B cell (primary cell): ENCODE data around the gene ERICH3. TPM values are rescaled to one million over a fixed set of nuclear protein-coding genes. Genes with fewer than 3 reads are reported as not detected.

Experiments
- ATAC-seq: fragments of 200-7000 bp; cut with Tn5 transposase; one replicate; pipeline ENCODE4 v1.10.0; 2021; ENCODE audit warnings: low read depth, mild to moderate bottlenecking, moderate number of reproducible peaks, moderate library complexity
- CTCF ChIA-PET: fragments of 350-600 bp; sonication (Branson Sonifier 250); formaldehyde crosslinking; loops from one replicate; lab custom pipeline; 2021; ENCODE audit warnings: antibody characterized with exemption, inconsistent platforms; lab: Charles Lee
- POLR2A ChIA-PET: fragments of 350-600 bp; sonication (Branson Sonifier 250); formaldehyde crosslinking; loops from one replicate; lab custom pipeline; 2021; ENCODE audit warnings: antibody characterized with exemption; lab: Charles Lee
- DNase-seq: peaks from one replicate; pipeline ENCODE4 v3.0.0; 2013
- H2AFZ ChIP-seq: 2 replicates; pipeline ENCODE4 v1.6.1; 2012; ENCODE audit warnings: mild to moderate bottlenecking, low read depth, low read length; ENCODE audit not compliant: insufficient read depth, poor library complexity, severe bottlenecking
- H3K27ac ChIP-seq, 2 donors: 1 replicate in 1 of 2; 2 replicates in 1 of 2; pipeline ENCODE4 v1.5.1; 2012 to 2013; ENCODE audit warnings: low read length in 2 of 2, mild to moderate bottlenecking in 2 of 2, moderate library complexity in 1 of 2
- H3K27me3 ChIP-seq, 4 experiments: fragments of 200-600 bp in 1 of 4; sonication (generic) in 1 of 4; replicated peaks in 1 of 4; 1 replicate in 2 of 4; 2 replicates in 2 of 4; pipeline versions ENCODE4 v1.6.1 to v1.7.0; 2013 to 2016; ENCODE audit warnings: low read length in 3 of 4, mild to moderate bottlenecking in 2 of 4, mixed read lengths in 1 of 4, moderate library complexity in 1 of 4; ENCODE audit not compliant: insufficient read depth in 4 of 4, control insufficient read depth in 3 of 4; ENCODE audit errors: control extremely low read depth in 1 of 4
- H3K36me3 ChIP-seq, 2 experiments: replicated peaks in 1 of 2; 1 replicate in 1 of 2; 2 replicates in 1 of 2; pipeline versions ENCODE4 v1.6.1 to v1.7.1; 2013; ENCODE audit warnings: low read length in 1 of 2; ENCODE audit not compliant: insufficient read depth in 2 of 2, control insufficient read depth in 1 of 2; ENCODE audit errors: control extremely low read depth in 1 of 2, extremely low read depth in 1 of 2
- H3K4me1 ChIP-seq, 2 donors: fragments of 200-600 bp in 1 of 2; sonication (generic) in 1 of 2; 1 replicate in 1 of 2; 2 replicates in 1 of 2; pipeline versions ENCODE4 v1.5.1 to v1.6.1; 2013 to 2017; ENCODE audit warnings: low read length in 2 of 2; ENCODE audit not compliant: control insufficient read depth in 2 of 2, insufficient read depth in 2 of 2
- H3K4me2 ChIP-seq: replicated peaks from 2 replicates; pipeline ENCODE3; 2012; ENCODE audit warnings: mild to moderate bottlenecking, low read depth, low read length; ENCODE audit not compliant: poor library complexity, severe bottlenecking
- H3K4me3 ChIP-seq, 5 experiments: fragments of 200-600 bp in 1 of 5; sonication (generic) in 1 of 5; 1 replicate in 3 of 5; 2 replicates in 2 of 5; pipeline versions ENCODE4 v1.5.1 to v1.7.0; 2011 to 2016; ENCODE audit warnings: low read length in 4 of 5, mild to moderate bottlenecking in 4 of 5, low read depth in 2 of 5, control low read depth in 1 of 5, moderate library complexity in 1 of 5; ENCODE audit not compliant: insufficient read depth in 1 of 5; ENCODE audit errors: control extremely low read depth in 1 of 5, extremely low read depth in 1 of 5
- H3K79me2 ChIP-seq: fragments of 200-600 bp; sonication (generic); one replicate; pipeline ENCODE4 v1.6.0; 2016; ENCODE audit warnings: low read length; ENCODE audit not compliant: control insufficient read depth, insufficient read depth
- H3K9ac ChIP-seq: fragments of 200-600 bp; sonication (generic); 2 replicates; pipeline ENCODE4 v1.6.1; 2017; ENCODE audit warnings: mild to moderate bottlenecking, low read length, moderate library complexity
- H3K9me3 ChIP-seq, 3 donors: one replicate each; pipeline versions ENCODE4 v1.6.1 to v1.7.1; 2013; ENCODE audit warnings: low read length in 2 of 3; ENCODE audit not compliant: control insufficient read depth in 2 of 3, insufficient read depth in 1 of 3; ENCODE audit errors: control extremely low read depth in 1 of 3
- H4K20me1 ChIP-seq: 2 replicates; pipeline ENCODE4 v1.6.0; 2012; ENCODE audit warnings: mild to moderate bottlenecking, low read length; ENCODE audit not compliant: insufficient read depth, control insufficient read depth, poor library complexity, severe bottlenecking
- H3K27ac Mint-ChIP-seq: one replicate; pipeline ENCODE4 v1.8.0; 2021; ENCODE audit warnings: mixed read lengths
- H3K27me3 Mint-ChIP-seq: one replicate; pipeline ENCODE4 v1.8.0; 2021; ENCODE audit warnings: mixed read lengths
- H3K4me1 Mint-ChIP-seq: one replicate; pipeline ENCODE4 v1.8.0; 2021; ENCODE audit warnings: mixed read lengths
- H3K4me3 Mint-ChIP-seq: one replicate; pipeline ENCODE4 v1.8.0; 2021; ENCODE audit warnings: mixed read lengths
- H3K9me3 Mint-ChIP-seq: one replicate; pipeline ENCODE4 v1.8.0; 2022; ENCODE audit warnings: mixed read lengths; ENCODE audit not compliant: insufficient read depth
- CTCF ChIP-seq: fragments of 200-600 bp; IDR thresholded peaks from one replicate; pipeline ENCODE4 v1.8.0; 2022; ENCODE audit warnings: antibody characterized with exemption, mild to moderate bottlenecking
- EZH2 ChIP-seq: IDR thresholded peaks from 2 replicates; pipeline ENCODE4 v1.6.1; 2012; ENCODE audit warnings: borderline replicate concordance, low read depth, mild to moderate bottlenecking, moderate library complexity, low read length; ENCODE audit not compliant: insufficient read depth, poor library complexity, severe bottlenecking
- WGBS: methylation state at CpG from one replicate; pipeline ENCODE4 v1.1.5; 2013; ENCODE audit warnings: missing lambda C conversion rate; ENCODE audit not compliant: insufficient coverage; 5-methylcytosine and 5-hydroxymethylcytosine counted together
- intact Hi-C: fragments of 100-400 bp; cut with micrococcal nuclease; formaldehyde crosslinking; loops from one replicate; pipeline ENCODE4 v1.10.0; 2022
- polyA minus RNA-seq: library from RNA; depleted of rRNA, polyadenylated mRNA; stranded (reverse); fragments of >200 nt; gene quantifications from 2 replicates; pipeline ENCODE4 v1.2.3, GENCODE V29; 2012
- polyA plus RNA-seq: library from polyadenylated mRNA; depleted of rRNA; stranded (reverse); fragments of >200 nt; gene quantifications from 2 replicates; pipeline ENCODE4 v1.2.3, GENCODE V29; 2012
- total RNA-seq, 2 donors: library from RNA; stranded (reverse); fragments of 120-200 nt in 1 of 2; gene quantifications; 1 replicate in 1 of 2; 2 replicates in 1 of 2; pipeline versions ENCODE4 v1.2.3 to v1.2.4, GENCODE V29; 2013 to 2022

ERICH3 gene
- total RNA-seq (0.27 and 0.46 TPM in 2 replicates), polyA plus RNA-seq (0.03 and 0.10 TPM in 2 replicates), polyA minus RNA-seq (0.07 TPM in 1 of 2 replicates, not detected in the other)
- 0.23 TPM for total RNA-seq (2013)

- Histone ChIP-seq H3K4me1 (peaks cover 16 to 17% of the 10 kb centered on the region in 2 donors), H3K27ac (no peak within 1 kb of the TSS), H3K36me3 (no peaks in the 10 kb centered on the region), H3K9me3 (peaks cover 0 to 6% (median 5%) of the 10 kb centered on the region in 3 donors), H3K9ac (peak within 1 kb of the TSS; percentile 46), H3K79me2 (no peaks in the 10 kb centered on the region), H3K4me3 (peak within 1 kb of the TSS in 3 of 5 experiments; percentile 29 to 40 (median 29)), H3K4me2 (peak within 1 kb of the TSS; percentile 74), H4K20me1 (no peaks in the 10 kb centered on the region), H2AFZ (peak within 1 kb of the TSS; percentile 61), H3K27me3 (peaks cover 0 to 16% (median 4%) of the 10 kb centered on the region in 4 experiments)
- under 1% methylated on average over 37 of the region's 44 CpGs for WGBS
- ChIA-PET CTCF (interaction anchor here (1.4 to 1.5 kb wide), 2 partner anchors 9 to 20 kb away, joined by 3 read pairs; no protein-coding TSS in a partner anchor), POLR2A (no interaction called here)
- peak within 1 kb of the TSS; percentile 60 for H3K4me3 Mint-ChIP-seq
- no peak within 1 kb of the TSS for H3K27ac Mint-ChIP-seq
- peaks cover 33% of the 10 kb centered on the region for H3K27me3 Mint-ChIP-seq
- H3K9me3 Mint-ChIP-seq: peaks cover 5% of the 10 kb centered on the region
- peak; percentile 7 for DNase-seq
- no peak for TF ChIP-seq CTCF
- TF ChIP-seq EZH2: no peak
- ATAC-seq: no peak
- intact Hi-C loops: no loop called here
- H3K4me1 Mint-ChIP-seq: peaks cover 17% of the 10 kb centered on the region
Measured at GRCh38 chr1:74673351-74674111, at the start of gene ERICH3. Gene ERICH3 (minus strand): TSS chr1:74673792. CDS start chr1:74673519, 273 bp downstream.

- Histone ChIP-seq H3K4me1 (no peaks in the 10 kb centered on the region), H3K9me3 (no peaks in the 10 kb centered on the region), H3K36me3 (peaks cover 6 to 40% of the 10 kb centered on the region in 2 experiments), H3K9ac (no peak overlapping the region), H3K27me3 (no peaks in the 10 kb centered on the region), H4K20me1 (no peaks in the 10 kb centered on the region), H2AFZ (no peak overlapping the region), H3K27ac (no peak overlapping the region), H3K4me3 (no peak overlapping the region), H3K4me2 (no peak overlapping the region), H3K79me2 (no peaks in the 10 kb centered on the region)
- Mint-ChIP-seq H3K9me3 (no peaks in the 10 kb centered on the region), H3K27me3 (no peaks in the 10 kb centered on the region), H3K27ac (no peak overlapping the region), H3K4me1 (no peaks in the 10 kb centered on the region), H3K4me3 (no peak overlapping the region)
- intact Hi-C loops: no loop called here
- 100% methylated on average over 2 of the region's 2 CpGs for WGBS
- POLR2A ChIA-PET: no interaction called here
- DNase-seq: no peak
- CTCF ChIA-PET: no interaction called here
- TF ChIP-seq CTCF (no peak), EZH2 (no peak)
- ATAC-seq: no peak
Measured at GRCh38 chr1:74717626-74718025, 44.0 kb upstream of the ERICH3 start.
